ENCODE results near the gene ANKRD13C. TPM values are rescaled to one million over a fixed set of nuclear protein-coding genes. Genes with fewer than 3 reads are reported as not detected.

ANKRD13C gene
- total and polyA plus RNA-seq, 2 of the 4 experiments (the other 2 are of a cell fraction), result 8.3 to 10.9 TPM

DNA sequence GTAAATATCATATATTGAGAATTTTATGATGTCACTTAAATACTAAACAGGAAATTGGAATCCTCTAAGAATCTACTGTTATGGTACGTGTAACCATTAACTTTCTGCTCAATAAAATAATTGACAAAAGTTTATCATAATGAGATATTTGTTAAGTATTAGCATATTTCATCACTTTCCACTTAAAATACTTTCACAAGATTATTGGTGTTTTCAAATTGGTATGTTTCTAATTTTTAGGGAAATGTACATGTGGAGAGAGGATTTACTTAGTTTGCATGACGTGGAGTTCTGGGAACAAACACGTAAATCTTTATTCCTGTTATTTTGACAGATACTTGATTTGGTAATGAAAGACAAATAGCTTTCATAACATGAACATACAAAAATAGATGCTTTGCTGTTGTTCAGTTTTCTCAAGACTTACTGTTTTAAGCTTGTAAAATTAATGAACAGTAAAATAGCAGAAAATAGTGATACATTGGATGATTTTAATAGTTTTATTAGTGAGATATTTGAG is 131.7 kb downstream of the ANKRD13C start:
- Histone ChIP-seq H3K79me1 (ENCODE audit: low read depth in 1 of 2, low read length in 2 of 2) (peaks cover 11 to 49% of the 10 kb centered on the region in 2 experiments), H2AK5ac (ENCODE audit: low read depth, low read length) (no peak overlapping the region), H3K27ac (ENCODE audit: insufficient read depth, low read length) (no peak overlapping the region), H4K91ac (ENCODE audit: insufficient read depth, low read depth, low read length) (no peak overlapping the region), H3K27me3 (ENCODE audit: control insufficient read depth, insufficient read depth, low read length) (no peaks in the 10 kb centered on the region), H3K4me2 (ENCODE audit: low read depth, low read length) (peak overlapping the region; percentile 95), H3K36me3 (ENCODE audit: control insufficient read depth, insufficient read depth, low read length) (peaks cover 9% of the 10 kb centered on the region), H3K56ac (ENCODE audit: extremely low read depth, insufficient read depth, low read length) (no peak overlapping the region), H2BK5ac (ENCODE audit: low read depth, low read length, poor library complexity, severe bottlenecking) (peak overlapping the region; percentile 95), H3K4ac (ENCODE audit: low read depth, low read length) (no peak overlapping the region), H2BK120ac (ENCODE audit: low read depth, low read length) (no peak overlapping the region), H3K18ac (ENCODE audit: low read depth, low read length) (no peak overlapping the region), H3K9ac (ENCODE audit: low read depth, low read length) (peak overlapping the region; percentile 99), H3K4me1 (ENCODE audit: control insufficient read depth, insufficient read depth, low read length) (peaks cover 4% of the 10 kb centered on the region), H2AK9ac (replicated peaks; ENCODE audit: low read depth, low read length, poor library complexity) (no peak overlapping the region), H4K5ac (ENCODE audit: low read depth, low read length) (no peak overlapping the region), H2BK20ac (ENCODE audit: low read depth, low read length) (no peak overlapping the region), H3K14ac (replicated peaks; ENCODE audit: low read depth, low read length) (no peak overlapping the region), H3K23ac (ENCODE audit: low read depth, low read length) (no peak overlapping the region), H3K9me3 (ENCODE audit: control insufficient read depth, insufficient read depth, low read length) (no peaks in the 10 kb centered on the region), H3K9me1 (ENCODE audit: insufficient read depth, low read length) (peaks cover 4% of the 10 kb centered on the region; the same call in 1 of the 2 replicates), H3K4me3 (ENCODE audit: insufficient read depth, low read depth, low read length) (peak overlapping the region; percentile 97; the same call in 1 of the 2 replicates), H2BK15ac (ENCODE audit: low read depth, low read length) (no peak overlapping the region), H2AFZ (replicated peaks; ENCODE audit: low read length, poor library complexity) (no peak overlapping the region), H4K20me1 (ENCODE audit: insufficient read depth, low read length) (peaks cover 38% of the 10 kb centered on the region), H4K8ac (ENCODE audit: low read depth in 2 of 2, low read length in 2 of 2) (no peak overlapping the region)
- no TSS peak for BruUV-seq (replicated peaks)
- intact Hi-C loops (cut with micrococcal nuclease) (loop anchor here (5.0 to 10.0 kb wide), 2 partner anchors 130 to 188 kb away; partner anchors contain the start of gene ANKRD13C), dilution Hi-C loops (cut with HindIII; ENCODE audit: low sequenced_read_pairs, unreplicated experiment) (no loop called here), in situ Hi-C loops (cut with MboI; ENCODE audit: low sequenced_read_pairs) (no loop called here)
- DNase-seq (no peak), ATAC-seq (ENCODE audit: low read depth) (no peak)
- POLR2A ChIA-PET (ENCODE audit: unreplicated experiment), result interaction anchor here (0.5 to 1.1 kb wide), 2 partner anchors 17 to 58 kb away, joined by 3 read pairs; partner anchors contain the start of gene LRRC40
- TF ChIP-seq RCOR1 (IDR thresholded peaks at IDR 0.05; ENCODE audit: insufficient replicate concordance, low read length), result no peak
- no peak for TF ChIP-seq CHD1 (IDR thresholded peaks at IDR 0.05; ENCODE audit: low read depth, low read length)
- TF ChIP-seq CEBPB (IDR thresholded peaks at IDR 0.05; ENCODE audit: low read depth, low read length), result no peak
- no peak for TF ChIP-seq POLR2A (IDR thresholded peaks at IDR 0.05; ENCODE audit: low read depth, low read length)
- TF ChIP-seq NFE2L2 (IDR thresholded peaks at IDR 0.05; ENCODE audit: low read depth, low read length), result no peak
- TF ChIP-seq BHLHE40 (IDR thresholded peaks at IDR 0.05; ENCODE audit: low read depth, low read length), result no peak
- no peak for TF ChIP-seq RFX5 (IDR thresholded peaks at IDR 0.05; ENCODE audit: low read depth, low read length)
- TF ChIP-seq, protein P1, sequence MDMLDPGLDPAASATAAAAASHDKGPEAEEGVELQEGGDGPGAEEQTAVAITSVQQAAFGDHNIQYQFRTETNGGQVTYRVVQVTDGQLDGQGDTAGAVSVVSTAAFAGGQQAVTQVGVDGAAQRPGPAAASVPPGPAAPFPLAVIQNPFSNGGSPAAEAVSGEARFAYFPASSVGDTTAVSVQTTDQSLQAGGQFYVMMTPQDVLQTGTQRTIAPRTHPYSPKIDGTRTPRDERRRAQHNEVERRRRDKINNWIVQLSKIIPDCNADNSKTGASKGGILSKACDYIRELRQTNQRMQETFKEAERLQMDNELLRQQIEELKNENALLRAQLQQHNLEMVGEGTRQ (IDR thresholded peaks at IDR 0.05; ENCODE audit: low read depth, low read length), result no peak
- no peak for TF ChIP-seq MAFK (IDR thresholded peaks at IDR 0.05; ENCODE audit: low read depth, low read length)
- TF ChIP-seq MAZ (IDR thresholded peaks at IDR 0.05; ENCODE audit: borderline replicate concordance, low read depth, low read length), result no peak
- TF ChIP-seq RAD21 (IDR thresholded peaks at IDR 0.05; ENCODE audit: low read length), result no peak
- no peak for TF ChIP-seq SMC3 (IDR thresholded peaks at IDR 0.05; ENCODE audit: low read depth, low read length)
- TF ChIP-seq FOS (IDR thresholded peaks at IDR 0.05; ENCODE audit: low read depth, low read length), result no peak
- TF ChIP-seq MXI1 (IDR thresholded peaks at IDR 0.05; ENCODE audit: borderline replicate concordance, low read depth, low read length), result no peak
- TF ChIP-seq, protein P2, sequence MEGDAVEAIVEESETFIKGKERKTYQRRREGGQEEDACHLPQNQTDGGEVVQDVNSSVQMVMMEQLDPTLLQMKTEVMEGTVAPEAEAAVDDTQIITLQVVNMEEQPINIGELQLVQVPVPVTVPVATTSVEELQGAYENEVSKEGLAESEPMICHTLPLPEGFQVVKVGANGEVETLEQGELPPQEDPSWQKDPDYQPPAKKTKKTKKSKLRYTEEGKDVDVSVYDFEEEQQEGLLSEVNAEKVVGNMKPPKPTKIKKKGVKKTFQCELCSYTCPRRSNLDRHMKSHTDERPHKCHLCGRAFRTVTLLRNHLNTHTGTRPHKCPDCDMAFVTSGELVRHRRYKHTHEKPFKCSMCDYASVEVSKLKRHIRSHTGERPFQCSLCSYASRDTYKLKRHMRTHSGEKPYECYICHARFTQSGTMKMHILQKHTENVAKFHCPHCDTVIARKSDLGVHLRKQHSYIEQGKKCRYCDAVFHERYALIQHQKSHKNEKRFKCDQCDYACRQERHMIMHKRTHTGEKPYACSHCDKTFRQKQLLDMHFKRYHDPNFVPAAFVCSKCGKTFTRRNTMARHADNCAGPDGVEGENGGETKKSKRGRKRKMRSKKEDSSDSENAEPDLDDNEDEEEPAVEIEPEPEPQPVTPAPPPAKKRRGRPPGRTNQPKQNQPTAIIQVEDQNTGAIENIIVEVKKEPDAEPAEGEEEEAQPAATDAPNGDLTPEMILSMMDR (conservative IDR thresholded peaks at IDR 0.05; ENCODE audit: low read depth, low read length), result no peak
- TF ChIP-seq, protein P3, sequence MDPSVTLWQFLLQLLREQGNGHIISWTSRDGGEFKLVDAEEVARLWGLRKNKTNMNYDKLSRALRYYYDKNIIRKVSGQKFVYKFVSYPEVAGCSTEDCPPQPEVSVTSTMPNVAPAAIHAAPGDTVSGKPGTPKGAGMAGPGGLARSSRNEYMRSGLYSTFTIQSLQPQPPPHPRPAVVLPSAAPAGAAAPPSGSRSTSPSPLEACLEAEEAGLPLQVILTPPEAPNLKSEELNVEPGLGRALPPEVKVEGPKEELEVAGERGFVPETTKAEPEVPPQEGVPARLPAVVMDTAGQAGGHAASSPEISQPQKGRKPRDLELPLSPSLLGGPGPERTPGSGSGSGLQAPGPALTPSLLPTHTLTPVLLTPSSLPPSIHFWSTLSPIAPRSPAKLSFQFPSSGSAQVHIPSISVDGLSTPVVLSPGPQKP (IDR thresholded peaks at IDR 0.05; ENCODE audit: borderline replicate concordance, low read depth, low read length), result no peak
- no CpG with 5 or more reads among the region's 3 CpGs for WGBS, 2 experiments (ENCODE audit: extremely low coverage in 2 of 2, insufficient read length in 1 of 2)
- CTCF ChIA-PET, result no interaction called here
